Thoracic aorta (tissue), 2 donors: ENCODE measurements around the gene DCDC2. TPM values are rescaled to one million over a fixed set of nuclear protein-coding genes. Genes with fewer than 3 reads are reported as not detected.
"Not testable (repeated sequence)": the region's sequence is repeated elsewhere in the genome, so short reads cannot be mapped to it uniquely, and the experiment has no call there.

Source experiments
- ATAC-seq: fragments of 150-250 bp; one replicate; pipeline ENCODE4 v1.8.0; 2017; ENCODE audit warnings: low read depth; ENCODE audit not compliant: insufficient number of reproducible peaks, low FRiP score
- DNase-seq: peaks from one replicate; pipeline ENCODE4 v3.0.0-alpha.2; 2020; ENCODE audit warnings: low spot score
- H3K27ac ChIP-seq, 2 donors: fragments of 200-600 bp; sonication (generic); 1 replicate in 1 of 2; 2 replicates in 1 of 2; pipeline ENCODE4 v1.5.1; 2016; ENCODE audit warnings: mild to moderate bottlenecking in 2 of 2, moderate library complexity in 2 of 2
- H3K27me3 ChIP-seq: fragments of 200-600 bp; sonication (generic); replicated peaks from 2 replicates; pipeline ENCODE4 v1.6.0; 2016; ENCODE audit warnings: mild to moderate bottlenecking; ENCODE audit not compliant: insufficient read depth
- H3K36me3 ChIP-seq: fragments of 200-600 bp; sonication (generic); one replicate; pipeline ENCODE4 v1.5.1; 2016
- H3K4me1 ChIP-seq, 2 donors: fragments of 200-600 bp; sonication (generic); 1 replicate in 1 of 2; 2 replicates in 1 of 2; pipeline versions ENCODE4 v1.5.1 to v1.6.0; 2016; ENCODE audit warnings: low read depth in 2 of 2, mild to moderate bottlenecking in 1 of 2; ENCODE audit not compliant: control insufficient read depth in 1 of 2
- H3K4me3 ChIP-seq: fragments of 200-600 bp; sonication (generic); 2 replicates; pipeline ENCODE4 v1.5.1; 2016; ENCODE audit warnings: mild to moderate bottlenecking
- H3K9me3 ChIP-seq: fragments of 200-600 bp; sonication (generic); 2 replicates; pipeline ENCODE4 v1.5.1; 2016
- CTCF ChIP-seq: fragments of 200-600 bp; sonication (generic); IDR thresholded peaks from one replicate; pipeline ENCODE4 v1.5.1; 2019; ENCODE audit warnings: antibody characterized with exemption
- total RNA-seq, 2 donors: library from RNA; depleted of rRNA; stranded (reverse); fragments of >200 nt; gene quantifications; one replicate each; pipeline versions ENCODE4 v1.1.0 to v1.2.3, GENCODE V29; 2016

DCDC2 gene
- total RNA-seq, 2 donors from 2014 or later: not detected

GRCh38 chr6:24321538-24322162, 36.2 kb downstream of the DCDC2 start:
- H3K36me3 ChIP-seq: no peaks in the 10 kb centered on the region
- H3K4me1 ChIP-seq: no peaks in the 10 kb centered on the region
- no peak overlapping the region for H3K27ac ChIP-seq
- no peaks in the 10 kb centered on the region for H3K9me3 ChIP-seq
- no peak overlapping the region for H3K4me3 ChIP-seq
- H3K27me3 ChIP-seq: no peaks in the 10 kb centered on the region
- no peak for ATAC-seq
- no peak for TF ChIP-seq CTCF
- no peak for DNase-seq

GRCh38 chr6:24313251-24314141, 44.4 kb downstream of the DCDC2 start:
- Histone ChIP-seq H3K27me3 (no peaks in the 10 kb centered on the region), H3K36me3 (no peaks in the 10 kb centered on the region), H3K9me3 (no peaks in the 10 kb centered on the region), H3K4me3 (no peak overlapping the region), H3K4me1 (no peaks in the 10 kb centered on the region), H3K27ac (no peak overlapping the region)
- DNase-seq (no peak), ATAC-seq (no peak)
- no peak for TF ChIP-seq CTCF

- not testable (repeated sequence) for DNase-seq, H3K27ac ChIP-seq, H3K4me1 ChIP-seq, H3K36me3 ChIP-seq, H3K9me3 ChIP-seq, ATAC-seq, H3K27me3 ChIP-seq, H3K4me3 ChIP-seq
Measured at GRCh38 chr6:24311775-24312174, 46.1 kb downstream of the DCDC2 start.

- H3K27me3 ChIP-seq: no peaks in the 10 kb centered on the region
- DNase-seq (no peak), ATAC-seq (no peak)
- H3K36me3 ChIP-seq: no peaks in the 10 kb centered on the region
- no peaks in the 10 kb centered on the region for H3K9me3 ChIP-seq
- no peak for TF ChIP-seq CTCF
- H3K4me1 ChIP-seq: no peaks in the 10 kb centered on the region
- H3K4me3 ChIP-seq: no peak overlapping the region
- H3K27ac ChIP-seq: no peak overlapping the region
Measured at GRCh38 chr6:24307881-24308280, 50.0 kb downstream of the DCDC2 start.

- H3K27me3 ChIP-seq: no peaks in the 10 kb centered on the region
- H3K4me3 ChIP-seq: no peak overlapping the region
- H3K36me3 ChIP-seq: no peaks in the 10 kb centered on the region
- TF ChIP-seq CTCF: no peak
- ATAC-seq (no peak), DNase-seq (no peak)
- H3K27ac ChIP-seq: no peak overlapping the region
- no peaks in the 10 kb centered on the region for H3K4me1 ChIP-seq
- H3K9me3 ChIP-seq: no peaks in the 10 kb centered on the region
Measured at GRCh38 chr6:24306936-24307335, 50.9 kb downstream of the DCDC2 start.
